Measurements from ENCODE around the gene CCDC85B.
"Not testable (repeated sequence)": the region's sequence is repeated elsewhere in the genome, so short reads cannot be mapped to it uniquely, and the experiment has no call there.

The CCDC85B gene

GRCh38 chr11:65887723-65888162 is 2.7 kb upstream of the CCDC85B start:
- DNase-seq (ENCODE audit: low read depth): no peak

GRCh38 chr11:65888163-65888814 is 2.2 kb upstream of the CCDC85B start, which contains the start of gene FIBP:
Gene FIBP, minus strand, starts transcription at chr11:65888471. Its CDS starts 53 bp downstream, at chr11:65888418.
- peak; percentile 93 for DNase-seq (ENCODE audit: low read depth)

GRCh38 chr11:65891219-65892136 is 1.0 kb downstream of the CCDC85B start:
- no peak for DNase-seq (ENCODE audit: low read depth)

- DNase-seq (ENCODE audit: low read depth): not testable (repeated sequence)
Observed at GRCh38 chr11:65892137-65892540, 1.7 kb downstream of the CCDC85B start.

GRCh38 chr11:65892661-65893317 is 2.3 kb downstream of the CCDC85B start:
- DNase-seq (ENCODE audit: low read depth): no peak

- DNase-seq (ENCODE audit: low read depth): no peak
Observed at GRCh38 chr11:65894034-65894591, 3.6 kb downstream of the CCDC85B start.

GRCh38 chr11:65895482-65895981 is 5.1 kb downstream of the CCDC85B start:
- no peak for DNase-seq (ENCODE audit: low read depth)

- DNase-seq (ENCODE audit: low read depth): no peak
Observed at GRCh38 chr11:65896034-65896999, 5.8 kb downstream of the CCDC85B start.

- no peak for DNase-seq (ENCODE audit: low read depth)
Observed at GRCh38 chr11:65897020-65897471, 6.6 kb downstream of the CCDC85B start.

GRCh38 chr11:65898656-65899355 is 8.3 kb downstream of the CCDC85B start:
- DNase-seq (ENCODE audit: low read depth): no peak

- peak; percentile 58 for DNase-seq (ENCODE audit: low read depth)
Observed at GRCh38 chr11:65899356-65900124, 9.1 kb downstream of the CCDC85B start.

GRCh38 chr11:65900125-65900898 is 9.8 kb downstream of the CCDC85B start, which contains the start of gene FOSL1:
Gene FOSL1, minus strand, starts transcription at chr11:65900388. Its CDS starts 49 bp downstream, at chr11:65900339.
- peak; percentile 83 for DNase-seq (ENCODE audit: low read depth)

- DNase-seq (ENCODE audit: low read depth): no peak
Observed at GRCh38 chr11:65900899-65901180, 10.4 kb downstream of the CCDC85B start.

GRCh38 chr11:65903068-65903481 is 12.6 kb downstream of the CCDC85B start:
- DNase-seq (ENCODE audit: low read depth): no peak

GRCh38 chr11:65903715-65904114 is 13.2 kb downstream of the CCDC85B start:
- DNase-seq (ENCODE audit: low read depth): no peak

- no peak for DNase-seq (ENCODE audit: low read depth)
Observed at GRCh38 chr11:65906602-65907001, 16.1 kb downstream of the CCDC85B start.

- DNase-seq (ENCODE audit: low read depth): no peak
Observed at GRCh38 chr11:65907878-65908277, 17.4 kb downstream of the CCDC85B start.
